Karpas-422 (cell line): ENCODE measurements around the gene TAS1R3. TPM values are rescaled to one million over a fixed set of nuclear protein-coding genes. Genes with fewer than 3 reads are reported as not detected.

ENCODE experiments used
- DNase-seq: peaks from one replicate; pipeline ENCODE4 v3.0.0-alpha.2; 2015
- H2AFZ ChIP-seq: fragments of 200-600 bp; sonication (generic); 2 replicates; pipeline ENCODE4 v1.6.1; 2014; ENCODE audit warnings: antibody characterized with exemption, low read length, mixed read lengths
- H3K27ac ChIP-seq: fragments of 200-600 bp; sonication (generic); 2 replicates; pipeline ENCODE4 v1.5.1; 2014; ENCODE audit warnings: mild to moderate bottlenecking, low read length, moderate library complexity
- H3K27me3 ChIP-seq: fragments of 200-600 bp; sonication (generic); 2 replicates; pipeline ENCODE4 v1.6.1; 2014; ENCODE audit warnings: low read length, mixed read lengths
- H3K36me3 ChIP-seq: fragments of 200-600 bp; sonication (generic); 2 replicates; pipeline ENCODE4 v1.6.1; 2014; ENCODE audit warnings: low read length, mixed read lengths; ENCODE audit not compliant: insufficient read depth
- H3K4me1 ChIP-seq: fragments of 200-600 bp; sonication (generic); 2 replicates; pipeline ENCODE4 v1.6.1; 2014; ENCODE audit warnings: mild to moderate bottlenecking, low read length, mixed read lengths
- H3K4me2 ChIP-seq: fragments of 200-600 bp; sonication (generic); 2 replicates; pipeline ENCODE4 v1.6.1; 2014; ENCODE audit warnings: low read length, low read depth, mild to moderate bottlenecking; ENCODE audit not compliant: poor library complexity, severe bottlenecking
- H3K4me3 ChIP-seq: fragments of 200-600 bp; sonication (generic); 2 replicates; pipeline ENCODE4 v1.5.1; 2014; ENCODE audit warnings: mild to moderate bottlenecking, antibody characterized with exemption, low read length, mixed read lengths
- H3K79me2 ChIP-seq: fragments of 200-600 bp; sonication (generic); 2 replicates; pipeline ENCODE4 v1.6.1; 2014; ENCODE audit warnings: mild to moderate bottlenecking, low read length, mixed read lengths
- H3K9ac ChIP-seq: fragments of 200-600 bp; sonication (generic); 2 replicates; pipeline ENCODE4 v1.6.0; 2014; ENCODE audit warnings: low read length
- H3K9me2 ChIP-seq: fragments of 200-600 bp; sonication (generic), shearing (Covaris generic); replicated peaks from 2 replicates; pipeline ENCODE4 v1.6.0; 2014; ENCODE audit warnings: mild to moderate bottlenecking, low read length, moderate library complexity; ENCODE audit not compliant: insufficient read depth
- H3K9me3 ChIP-seq: fragments of 300-700, 200-600 bp; sonication (generic); 2 replicates; pipeline ENCODE4 v1.6.1; 2014; ENCODE audit warnings: low read length, mixed read lengths
- H4K20me1 ChIP-seq: fragments of 200-600 bp; sonication (generic); 2 replicates; pipeline ENCODE4 v1.6.1; 2014; ENCODE audit warnings: mild to moderate bottlenecking, antibody characterized with exemption, low read length, low read depth; ENCODE audit not compliant: insufficient read depth
- total RNA-seq: library from RNA; depleted of rRNA; stranded (reverse); fragments of >200 nt; shearing (Covaris generic); gene quantifications from 2 replicates; pipeline ENCODE4 v1.2.3, GENCODE V29; 2014; ENCODE audit warnings: low replicate concordance

Gene TAS1R3
- total RNA-seq, 1 experiment from 2014 or later: 49.2 TPM

DNA sequence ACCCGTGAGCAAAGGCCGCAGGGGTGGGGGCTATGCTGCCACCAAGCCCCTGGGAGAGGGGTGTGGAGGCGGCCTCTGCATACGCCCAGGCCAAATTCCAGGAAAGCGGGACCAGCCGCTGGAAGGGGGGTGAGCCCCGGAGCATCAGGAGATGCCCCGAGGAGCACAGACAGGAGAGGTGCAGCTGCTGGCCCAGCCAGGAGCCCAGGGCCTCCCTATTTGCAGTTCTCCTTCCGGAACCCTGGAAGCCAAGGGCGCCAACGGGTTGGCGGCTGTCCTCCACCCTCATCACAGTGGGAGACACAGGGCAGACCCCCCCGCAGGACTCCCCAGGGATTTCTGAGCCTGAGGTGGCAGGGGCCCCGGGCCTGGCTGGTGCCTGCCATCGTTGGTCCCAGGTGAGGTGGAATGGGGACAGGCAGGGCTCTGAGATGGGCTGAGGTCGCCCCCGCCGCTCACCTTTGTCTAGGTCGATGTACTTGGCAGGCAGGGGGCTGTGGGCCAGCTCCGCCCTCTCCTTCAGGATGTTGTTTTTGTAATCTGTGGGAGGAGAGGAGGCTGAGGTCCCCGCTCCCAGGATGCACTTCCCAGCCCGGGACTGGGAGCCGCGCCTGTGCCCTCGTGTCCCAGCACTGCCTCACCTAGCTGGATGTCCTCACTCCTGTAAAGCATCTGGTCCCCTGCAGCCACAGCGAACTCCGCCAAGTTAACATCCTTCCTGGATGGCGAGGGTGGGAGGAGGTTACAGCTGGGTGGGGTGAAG, 22.5 kb downstream of the TAS1R3 start:
- peaks cover 11% of the 10 kb centered on the region; the same call in 1 of the 2 replicates for H4K20me1 ChIP-seq
- H3K9me2 ChIP-seq: no peaks in the 10 kb centered on the region
- no peak overlapping the region for H3K27ac ChIP-seq
- H3K9me3 ChIP-seq: no peaks in the 10 kb centered on the region
- H3K79me2 ChIP-seq: peaks cover 3% of the 10 kb centered on the region
- peaks cover 23% of the 10 kb centered on the region for H3K4me1 ChIP-seq
- no peak overlapping the region for H3K9ac ChIP-seq
- peak overlapping the region; percentile 29 for H3K4me2 ChIP-seq
- no peaks in the 10 kb centered on the region for H3K27me3 ChIP-seq
- peak; percentile 52 for DNase-seq
- H3K36me3 ChIP-seq: no peaks in the 10 kb centered on the region
- H3K4me3 ChIP-seq: no peak overlapping the region
- no peak overlapping the region for H2AFZ ChIP-seq

DNA sequence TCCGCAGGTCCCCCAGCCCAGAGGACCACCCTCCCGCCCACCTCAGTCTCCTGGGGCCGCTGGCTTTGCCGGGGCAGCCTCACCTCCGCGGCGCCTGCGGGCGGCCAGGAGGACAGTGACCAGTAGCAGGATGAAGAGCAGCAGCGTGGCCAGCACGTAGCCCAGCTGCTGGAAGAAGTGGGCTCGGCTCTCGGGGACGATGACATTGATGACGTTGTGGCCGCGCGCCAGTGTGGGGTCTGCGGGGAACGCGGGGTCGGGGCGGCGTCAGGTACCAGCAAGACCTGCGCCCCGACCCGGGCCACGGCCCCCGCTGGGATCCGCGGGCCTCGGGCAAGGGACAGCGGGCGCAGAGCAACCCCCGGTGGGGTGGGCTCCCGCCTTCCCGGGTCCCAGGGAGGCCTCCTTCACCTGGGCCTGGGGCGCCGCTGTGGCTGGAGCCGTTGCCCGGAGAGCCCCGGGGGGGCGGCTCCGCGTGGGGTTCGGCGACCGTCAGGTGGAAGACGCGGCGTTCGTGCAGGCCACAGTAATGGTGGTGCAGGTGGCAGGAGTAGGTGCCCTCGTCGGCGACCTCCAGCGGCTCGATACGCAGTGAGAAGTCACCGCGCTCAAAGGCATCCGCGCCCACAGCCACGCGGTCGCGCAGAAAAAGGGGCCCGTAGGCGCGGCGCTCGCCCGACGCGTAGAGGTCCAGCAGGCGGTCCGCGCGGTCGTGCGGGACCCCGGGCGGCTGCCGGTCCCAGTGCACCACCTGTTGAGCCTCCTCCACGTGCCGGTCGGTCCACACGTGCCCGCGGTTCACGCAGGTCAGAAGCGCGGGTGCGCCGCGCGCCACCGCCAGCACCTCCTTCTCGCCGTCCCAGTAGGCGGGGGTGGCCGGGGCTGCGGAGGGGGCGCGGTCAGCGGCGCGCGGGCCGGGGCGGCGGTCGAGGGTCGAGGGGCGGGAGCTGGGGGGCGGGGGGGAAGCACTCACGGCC, 23.5 kb downstream of the TAS1R3 start:
- H3K9me3 ChIP-seq: no peaks in the 10 kb centered on the region
- no peaks in the 10 kb centered on the region for H3K27me3 ChIP-seq
- DNase-seq: no peak
- peaks cover 23% of the 10 kb centered on the region for H3K4me1 ChIP-seq
- no peak overlapping the region for H2AFZ ChIP-seq
- H3K36me3 ChIP-seq: no peaks in the 10 kb centered on the region
- no peak overlapping the region for H3K4me3 ChIP-seq
- no peaks in the 10 kb centered on the region for H3K9me2 ChIP-seq
- no peak overlapping the region for H3K4me2 ChIP-seq
- no peaks in the 10 kb centered on the region for H3K79me2 ChIP-seq
- H3K9ac ChIP-seq: no peak overlapping the region
- H3K27ac ChIP-seq: no peak overlapping the region
- H4K20me1 ChIP-seq: peaks cover 11% of the 10 kb centered on the region; the same call in 1 of the 2 replicates

GRCh38 chr1:1355416-1355815, 24.3 kb downstream of the TAS1R3 start:
- H3K9ac ChIP-seq: no peak overlapping the region
- no peak overlapping the region for H3K27ac ChIP-seq
- H3K4me1 ChIP-seq: peaks cover 23% of the 10 kb centered on the region
- no peaks in the 10 kb centered on the region for H3K27me3 ChIP-seq
- no peak overlapping the region for H2AFZ ChIP-seq
- H3K79me2 ChIP-seq: no peaks in the 10 kb centered on the region
- no peaks in the 10 kb centered on the region for H3K9me2 ChIP-seq
- no peak overlapping the region for H3K4me2 ChIP-seq
- H4K20me1 ChIP-seq: peaks cover 11% of the 10 kb centered on the region; the same call in 1 of the 2 replicates
- H3K9me3 ChIP-seq: no peaks in the 10 kb centered on the region
- no peaks in the 10 kb centered on the region for H3K36me3 ChIP-seq
- no peak overlapping the region for H3K4me3 ChIP-seq
- no peak for DNase-seq

DNA sequence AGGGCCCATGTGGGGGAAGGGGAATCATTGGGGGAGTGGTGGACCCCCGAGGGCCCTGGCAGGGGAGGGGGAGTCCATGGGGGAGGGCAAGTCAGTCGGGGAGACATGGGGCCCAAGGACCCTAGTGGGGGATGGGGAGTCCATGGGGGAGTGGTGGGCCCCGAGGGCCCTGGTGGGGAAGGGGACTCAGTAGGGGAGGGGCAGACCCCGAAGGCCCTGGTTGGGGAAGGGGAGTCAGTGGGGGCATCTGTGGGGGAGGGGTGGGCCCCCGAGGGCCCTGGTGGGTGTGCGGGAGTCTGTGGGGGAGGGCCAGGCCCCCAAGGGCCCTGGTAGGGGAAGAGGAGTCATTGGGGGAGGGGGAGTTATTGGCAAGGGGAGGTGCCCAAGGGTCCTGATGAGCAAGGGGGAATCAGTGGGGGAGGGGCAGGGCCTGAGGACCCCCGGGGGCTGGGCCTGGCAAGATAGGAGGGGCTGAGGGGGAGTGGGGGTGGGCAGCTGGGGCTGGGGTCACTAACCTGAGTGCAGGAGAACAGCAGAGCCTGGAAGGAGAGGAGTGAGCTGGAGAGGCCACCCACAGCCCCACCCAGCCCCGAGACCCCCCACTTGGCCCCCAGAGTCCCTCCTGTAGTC, 25.2 kb downstream of the TAS1R3 start:
- H3K4me2 ChIP-seq: no peak overlapping the region
- no peaks in the 10 kb centered on the region for H3K36me3 ChIP-seq
- peaks cover 11% of the 10 kb centered on the region; the same call in 1 of the 2 replicates for H4K20me1 ChIP-seq
- no peak overlapping the region for H3K4me3 ChIP-seq
- H2AFZ ChIP-seq: no peak overlapping the region
- H3K27me3 ChIP-seq: no peaks in the 10 kb centered on the region
- H3K79me2 ChIP-seq: no peaks in the 10 kb centered on the region
- no peak overlapping the region for H3K9ac ChIP-seq
- no peaks in the 10 kb centered on the region for H3K9me3 ChIP-seq
- no peak for DNase-seq
- H3K9me2 ChIP-seq: no peaks in the 10 kb centered on the region
- H3K4me1 ChIP-seq: peaks cover 23% of the 10 kb centered on the region
- H3K27ac ChIP-seq: no peak overlapping the region

DNA sequence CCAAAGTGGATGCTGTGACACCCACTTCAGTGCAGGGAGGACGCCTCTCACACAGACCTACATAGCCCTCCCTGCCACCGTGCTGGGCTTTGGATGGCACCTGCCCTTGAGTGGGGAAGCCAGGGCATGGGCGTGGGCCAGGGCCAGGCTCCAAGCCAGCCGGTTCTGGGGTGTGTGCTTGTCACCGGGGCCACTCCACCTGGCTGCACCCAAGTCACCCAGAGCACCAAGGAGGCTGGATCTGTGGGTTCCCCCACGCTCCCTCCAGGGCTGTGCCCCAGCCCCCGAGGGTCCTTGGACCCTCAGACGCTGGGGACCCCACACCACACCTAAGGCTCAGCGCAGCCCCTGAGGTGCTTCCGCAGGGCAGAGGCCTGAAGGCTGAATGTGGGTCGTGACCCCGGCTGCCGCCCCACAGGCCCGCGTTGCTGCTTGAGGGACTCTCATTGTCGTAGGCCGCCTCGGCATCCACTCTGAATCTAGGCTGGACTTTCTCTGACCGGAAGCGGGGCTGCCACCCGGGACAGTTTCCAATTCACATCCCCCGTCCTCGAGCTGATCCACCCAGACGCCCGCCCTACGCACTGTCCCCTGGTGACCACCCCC, 25.8 kb downstream of the TAS1R3 start:
- Histone ChIP-seq H3K4me2 (no peak overlapping the region), H3K4me3 (no peak overlapping the region), H3K9me2 (no peaks in the 10 kb centered on the region), H3K79me2 (no peaks in the 10 kb centered on the region), H2AFZ (no peak overlapping the region), H3K9ac (no peak overlapping the region), H3K27ac (no peak overlapping the region), H4K20me1 (peaks cover 8% of the 10 kb centered on the region; the same call in 1 of the 2 replicates), H3K36me3 (no peaks in the 10 kb centered on the region), H3K4me1 (peaks cover 17% of the 10 kb centered on the region), H3K27me3 (no peaks in the 10 kb centered on the region), H3K9me3 (no peaks in the 10 kb centered on the region)
- DNase-seq: peak; percentile 59

- no peaks in the 10 kb centered on the region for H3K9me2 ChIP-seq
- no peaks in the 10 kb centered on the region for H3K9me3 ChIP-seq
- no peaks in the 10 kb centered on the region for H3K36me3 ChIP-seq
- H3K4me2 ChIP-seq: no peak overlapping the region
- H3K9ac ChIP-seq: no peak overlapping the region
- H3K79me2 ChIP-seq: no peaks in the 10 kb centered on the region
- H3K4me3 ChIP-seq: no peak overlapping the region
- H3K27ac ChIP-seq: no peak overlapping the region
- peaks cover 9% of the 10 kb centered on the region for H3K4me1 ChIP-seq
- no peaks in the 10 kb centered on the region for H3K27me3 ChIP-seq
- DNase-seq: no peak
- H2AFZ ChIP-seq: no peak overlapping the region
- no peaks in the 10 kb centered on the region for H4K20me1 ChIP-seq
Observed at GRCh38 chr1:1357871-1358432, 26.9 kb downstream of the TAS1R3 start.

DNA sequence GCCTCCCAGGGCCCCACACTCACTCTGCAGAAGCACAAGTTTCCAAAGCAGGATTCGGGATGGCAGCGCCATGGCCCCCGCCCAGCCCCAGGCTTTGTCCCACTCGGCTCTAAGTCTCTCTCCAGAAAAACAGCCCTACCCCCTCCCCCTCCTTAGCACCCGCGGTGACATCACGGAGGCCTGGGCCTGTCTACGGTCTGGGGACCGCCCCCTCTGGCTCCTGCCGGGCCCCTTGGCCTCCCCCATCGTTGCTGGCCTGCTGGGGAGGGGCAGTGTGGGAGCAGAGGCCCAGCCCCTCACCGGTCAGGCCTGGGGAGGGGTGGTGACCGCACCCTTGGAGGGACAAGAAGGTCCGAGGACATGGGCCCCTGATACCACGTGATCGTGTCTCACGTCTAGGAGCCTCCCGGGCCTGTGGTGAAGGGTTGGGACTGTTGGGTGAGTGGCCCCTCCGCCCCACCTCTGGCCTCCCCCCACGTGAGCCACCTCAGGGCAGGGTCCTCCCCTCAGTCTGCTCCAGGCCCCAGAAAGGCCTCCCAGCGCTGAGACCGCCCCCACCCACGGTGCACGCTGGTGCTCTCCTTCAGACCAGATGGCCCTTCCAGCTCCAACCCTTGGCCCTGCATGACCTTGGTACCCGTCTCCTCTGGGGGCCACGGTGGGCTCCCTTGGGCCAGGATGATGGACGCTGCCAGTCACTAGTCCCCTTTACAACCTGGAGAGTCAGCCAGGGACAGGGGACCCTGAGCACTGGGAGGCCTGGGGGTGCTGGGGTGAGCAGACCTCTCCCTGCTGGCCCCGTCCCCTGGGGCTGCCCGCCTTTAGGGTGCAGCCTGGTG, 27.6 kb downstream of the TAS1R3 start, which contains the start of gene MXRA8:
MXRA8 (minus strand) TSS at position 123 of the 839 bp plus-strand sequence; CDS start at position 72, 51 bp downstream.
- no peaks in the 10 kb centered on the region for H3K9me3 ChIP-seq
- H3K27me3 ChIP-seq: no peaks in the 10 kb centered on the region
- no peaks in the 10 kb centered on the region for H3K79me2 ChIP-seq
- H3K36me3 ChIP-seq: no peaks in the 10 kb centered on the region
- DNase-seq: no peak
- H2AFZ ChIP-seq: no peak within 1 kb of the TSS
- H4K20me1 ChIP-seq: no peaks in the 10 kb centered on the region
- H3K4me2 ChIP-seq: no peak within 1 kb of the TSS
- 0 out of 2 replicates have a peak, but pooled peaks cover 3% of the 10 kb centered on the region for H3K4me1 ChIP-seq
- no peak within 1 kb of the TSS for H3K4me3 ChIP-seq
- H3K27ac ChIP-seq: no peak within 1 kb of the TSS
- no peaks in the 10 kb centered on the region for H3K9me2 ChIP-seq
- H3K9ac ChIP-seq: no peak within 1 kb of the TSS
